ENCODE results near the gene VCAN.

VCAN gene

DNA sequence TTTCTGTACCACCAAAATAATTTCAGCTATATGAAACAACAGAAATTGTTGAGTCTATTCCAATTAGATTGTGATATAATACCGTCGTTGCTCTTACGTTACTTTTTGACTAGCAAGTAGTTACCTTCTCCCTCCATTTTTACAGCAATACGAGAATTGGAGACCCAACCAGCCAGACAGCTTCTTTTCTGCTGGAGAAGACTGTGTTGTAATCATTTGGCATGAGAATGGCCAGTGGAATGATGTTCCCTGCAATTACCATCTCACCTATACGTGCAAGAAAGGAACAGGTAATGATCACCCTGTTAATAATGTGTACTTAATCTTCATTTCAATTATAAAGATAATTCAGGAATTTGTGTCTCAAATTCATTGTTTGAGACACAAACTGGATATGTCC is 100.7 kb downstream of the VCAN start:
- no peak for DNase-seq

DNA sequence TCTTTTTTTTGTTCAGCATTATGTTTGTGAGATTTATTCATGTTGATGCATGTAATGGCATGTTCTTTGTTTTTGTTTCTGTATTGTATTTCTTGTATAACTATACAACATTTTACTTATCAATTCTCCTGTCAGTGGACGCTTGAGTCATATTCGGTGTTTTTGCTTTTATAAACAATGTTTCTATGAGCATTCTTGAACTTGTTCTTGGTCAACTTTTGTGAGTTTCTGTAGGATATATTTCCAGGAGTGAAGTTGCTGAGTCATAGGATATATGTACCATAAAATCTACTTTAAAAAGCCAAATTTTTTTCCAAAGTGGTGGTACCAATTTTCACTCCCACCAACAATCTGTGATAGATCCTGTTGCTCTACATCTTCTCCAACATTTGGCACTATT is 104.8 kb downstream of the VCAN start:
- DNase-seq: no peak

DNA sequence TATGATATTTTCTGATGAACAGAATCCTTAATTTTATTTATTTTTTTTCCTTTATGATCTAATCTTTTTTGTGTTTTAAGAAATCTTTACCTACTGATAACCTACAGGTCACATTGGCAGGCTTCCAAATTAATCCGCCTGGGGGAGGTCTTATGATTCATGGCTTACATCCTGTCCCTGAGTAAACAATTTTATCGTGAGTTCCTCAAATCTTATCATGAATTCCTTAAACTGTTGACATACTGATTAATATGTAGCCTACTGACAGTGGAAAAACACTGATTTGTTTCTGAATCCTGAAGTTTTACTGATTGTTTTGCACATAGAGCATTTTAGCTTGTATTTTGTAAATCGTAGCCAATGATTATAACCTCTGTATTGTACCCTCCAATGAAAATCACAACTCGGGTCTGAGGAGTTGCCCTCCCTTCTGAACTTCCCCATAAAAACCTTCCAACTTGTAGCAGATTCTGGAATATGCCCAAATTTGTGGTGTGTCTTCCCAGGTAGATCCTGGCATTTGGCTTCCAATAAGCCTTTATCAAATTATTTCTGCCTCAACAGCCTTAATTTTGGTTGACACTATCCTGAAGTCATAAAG is 105.6 kb downstream of the VCAN start:
- no peak for DNase-seq

DNA sequence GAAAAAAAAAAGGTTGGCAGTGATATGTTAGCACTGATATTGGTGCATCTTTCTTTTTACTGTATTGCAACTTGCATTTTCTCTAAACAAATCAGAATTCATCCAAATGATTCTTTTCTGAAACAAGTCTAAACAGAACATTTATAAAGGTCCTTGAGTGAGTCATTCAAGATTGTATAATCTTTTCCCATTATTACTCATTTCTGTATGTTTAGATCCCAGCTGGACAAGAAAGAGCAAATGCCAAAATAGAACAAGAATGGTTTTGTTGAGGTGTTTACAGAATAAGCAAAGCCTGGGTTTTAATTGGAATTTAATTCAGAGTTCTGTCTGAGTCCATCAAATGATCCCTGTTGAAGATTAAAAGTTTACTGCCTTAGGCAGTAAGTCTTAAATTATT is 112.3 kb downstream of the VCAN start:
- DNase-seq: no peak

DNA sequence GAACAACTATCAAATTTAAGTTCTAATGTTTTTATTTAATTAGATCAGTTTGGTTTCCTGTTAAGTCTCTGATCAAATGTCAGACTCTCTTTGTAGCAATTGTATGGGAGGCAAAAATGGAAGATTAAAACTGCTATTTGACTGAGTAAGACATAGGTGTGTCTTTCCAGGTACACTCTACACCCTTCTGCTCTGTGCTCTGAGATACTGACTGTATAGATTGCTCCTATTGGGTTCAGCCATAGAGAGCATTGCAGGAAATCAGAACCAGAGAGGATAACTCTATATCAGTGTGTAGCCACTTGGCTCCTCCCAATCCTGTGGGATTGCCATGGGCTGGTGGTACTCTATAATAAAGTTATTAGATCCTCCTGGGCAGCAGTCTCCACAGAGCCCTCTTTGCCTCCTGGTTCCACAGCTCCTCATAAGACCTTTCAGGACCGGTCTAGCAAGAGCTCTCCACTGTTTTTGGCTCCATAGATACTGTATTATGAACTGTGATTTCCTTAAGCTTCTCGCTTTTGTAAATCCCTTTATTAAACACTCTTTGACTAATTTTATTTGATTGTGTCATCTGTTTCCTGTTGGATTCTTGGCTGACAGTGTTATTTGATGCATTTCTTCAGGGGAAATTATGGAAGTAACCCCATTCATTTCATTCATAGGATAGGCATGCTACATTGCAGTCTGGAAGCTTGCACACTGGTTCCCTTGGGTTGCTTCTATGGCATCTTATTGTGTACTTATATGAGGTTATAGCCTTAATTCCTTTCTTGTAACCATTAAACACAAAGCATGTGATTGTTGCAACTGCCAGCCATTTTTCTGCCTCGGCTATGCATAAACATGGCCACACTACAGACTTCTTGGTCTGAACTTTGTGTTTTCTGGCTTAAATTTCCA is 115.6 kb downstream of the VCAN start:
- no peak for DNase-seq

DNA sequence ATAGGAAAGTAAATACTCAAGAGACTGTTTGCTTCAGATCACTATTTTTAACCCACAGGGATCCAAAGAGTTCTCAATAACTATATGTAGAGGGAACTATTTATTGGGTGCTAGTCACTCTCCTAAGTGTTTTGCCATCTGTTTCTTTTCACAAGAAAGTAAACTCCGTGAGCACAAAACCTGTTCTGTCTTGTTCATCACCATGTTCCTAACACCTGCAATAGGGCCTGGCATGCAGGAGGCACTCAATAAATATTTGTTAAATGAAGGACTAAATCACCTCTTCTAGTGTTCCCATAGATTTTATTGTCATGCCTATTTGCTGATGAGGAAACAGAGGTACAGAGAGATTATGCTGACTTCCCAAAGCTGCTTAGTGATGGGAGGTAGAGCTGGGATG is 118.2 kb downstream of the VCAN start:
- DNase-seq: no peak

DNA sequence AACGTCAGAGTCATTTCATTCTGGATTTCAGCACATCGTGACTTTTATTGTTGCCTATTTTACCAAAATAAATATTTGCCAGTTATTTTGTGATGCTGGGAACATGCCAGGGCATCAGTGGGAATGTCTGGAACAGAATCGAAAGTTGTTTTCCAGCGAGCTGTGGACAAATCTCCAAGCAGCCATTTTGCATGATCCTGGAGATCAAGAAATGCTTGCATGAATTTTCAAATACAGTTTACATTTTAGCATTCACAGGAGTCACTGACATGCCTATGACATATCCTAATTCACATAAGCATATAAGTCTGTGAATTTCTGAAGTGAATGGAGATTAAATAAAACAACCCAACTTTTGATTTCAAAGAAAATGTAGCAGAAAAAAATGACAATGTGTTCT is 119.4 kb downstream of the VCAN start:
- no peak for DNase-seq

DNA sequence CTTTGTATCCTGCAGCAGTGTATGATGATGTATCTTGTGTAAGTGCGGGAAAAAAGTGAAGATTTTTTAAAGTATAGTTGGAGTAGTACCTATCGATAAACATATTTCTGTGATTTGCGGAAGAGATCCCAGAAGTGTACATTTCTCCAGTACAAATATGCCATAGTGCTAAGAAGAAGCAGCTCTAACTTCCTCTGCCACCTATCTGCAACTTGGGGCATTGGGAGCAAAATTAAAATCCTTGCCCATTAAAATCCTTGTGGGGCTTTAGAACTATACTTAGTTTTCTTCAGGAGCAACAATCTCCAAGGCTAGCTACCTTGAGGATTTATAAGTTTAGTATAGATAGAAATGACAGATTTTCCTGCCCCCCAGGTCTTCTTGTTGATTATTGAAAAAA is 123.7 kb downstream of the VCAN start:
- no peak for DNase-seq

DNA sequence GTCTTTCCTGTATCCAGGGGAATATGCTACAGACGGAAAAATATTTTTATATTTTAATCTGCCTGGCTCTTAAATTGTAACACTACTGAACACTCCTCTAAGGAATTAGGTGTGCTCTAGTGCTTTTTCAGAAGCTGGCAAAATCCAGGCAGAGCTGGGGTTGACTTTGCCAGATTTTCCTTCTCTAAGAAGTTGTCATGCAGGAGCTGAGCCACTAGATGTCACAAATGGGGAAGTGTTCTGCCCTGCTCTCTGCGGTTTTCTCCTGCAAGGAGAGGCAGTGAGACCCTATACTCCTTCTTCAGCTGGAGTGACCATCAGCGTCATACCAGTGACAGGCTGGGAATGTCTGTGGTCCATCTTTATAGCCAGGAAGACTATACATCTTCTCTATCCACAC is 136.6 kb downstream of the VCAN start:
- DNase-seq: no peak

DNA sequence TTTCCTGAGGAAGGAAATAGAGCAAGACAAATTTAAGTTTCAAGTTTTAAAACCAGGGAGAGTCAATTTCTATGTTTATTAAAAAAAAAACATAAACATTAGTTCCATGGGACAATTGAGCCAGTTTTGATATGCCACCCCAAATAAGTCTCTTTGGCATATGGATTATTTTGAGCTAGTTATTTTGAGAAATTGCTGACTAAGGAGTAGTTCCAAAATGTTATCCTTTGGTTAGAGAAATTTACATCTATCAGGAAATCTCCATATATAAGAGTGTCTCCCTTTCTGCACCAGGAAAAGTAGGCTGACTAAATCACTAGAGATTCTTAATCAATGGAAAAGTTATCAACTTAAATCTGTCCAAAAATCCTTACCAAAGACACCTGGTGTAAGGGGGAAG is 143.3 kb downstream of the VCAN start:
- DNase-seq: no peak

DNA sequence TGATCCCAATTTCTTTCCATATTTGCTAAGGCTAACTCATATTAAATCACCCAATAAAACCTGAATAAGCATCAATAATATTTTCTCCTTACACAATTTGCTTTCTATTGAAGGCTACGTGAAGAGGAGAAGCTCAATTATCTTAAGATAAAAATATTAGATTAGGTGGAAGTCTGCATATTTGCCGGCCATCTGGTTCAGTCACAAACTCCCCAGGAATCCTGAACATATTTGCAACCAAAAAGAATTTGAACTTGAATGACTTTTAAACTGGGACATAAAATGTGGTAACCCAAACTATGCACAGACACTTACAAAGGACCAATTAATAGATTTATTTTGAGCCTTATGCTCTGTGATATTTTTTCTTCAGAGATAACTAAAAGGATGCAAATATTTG is 156.8 kb downstream of the VCAN start:
- DNase-seq: no peak

All from CD4-positive, alpha-beta T cell treated with Interleukin-4 for 1 hour (primary cell).